Type B pancreatic cell (in vitro differentiated cells): ENCODE measurements around the gene KLHL35. TPM values are rescaled to one million over a fixed set of nuclear protein-coding genes. Genes with fewer than 3 reads are reported as not detected.

Experiments used
- DNase-seq: peaks from one replicate; pipeline ENCODE4 v3.0.0; 2021; ENCODE audit warnings: mixed read lengths; ENCODE audit not compliant: unreplicated experiment; ENCODE audit errors: extremely low spot score
- H3K27ac Mint-ChIP-seq: 2 replicates; pipeline ENCODE4 v1.8.0; 2021; ENCODE audit warnings: mild to moderate bottlenecking, mixed read lengths
- H3K27me3 Mint-ChIP-seq: 2 replicates; pipeline ENCODE4 v1.8.0; 2021; ENCODE audit warnings: mixed read lengths
- H3K36me3 Mint-ChIP-seq: 2 replicates; pipeline ENCODE4 v1.8.0; 2021; ENCODE audit warnings: mixed read lengths
- H3K4me1 Mint-ChIP-seq: one replicate; pipeline ENCODE4 v1.8.0; 2021; ENCODE audit warnings: mixed read lengths; ENCODE audit not compliant: unreplicated experiment
- H3K4me3 Mint-ChIP-seq: 2 replicates; pipeline ENCODE4 v1.8.0; 2021; ENCODE audit warnings: mild to moderate bottlenecking, mixed read lengths
- H3K9me3 Mint-ChIP-seq: 2 replicates; pipeline ENCODE4 v1.8.0; 2021; ENCODE audit warnings: mixed read lengths
- total RNA-seq: library from RNA; stranded (reverse); gene quantifications from 2 replicates; pipeline ENCODE4 v1.2.1, GENCODE V29; 2021; ENCODE audit warnings: low replicate concordance
- TF ChIP-seq, protein P1 (sequence below): fragments of 200-600 bp; sonication (generic); conservative IDR thresholded peaks from 2 replicates; pipeline ENCODE4 v1.5.0; 2021; ENCODE audit warnings: antibody characterized with exemption, mild to moderate bottlenecking

KLHL35 gene
- total RNA-seq, 1 donor from 2014 or later: 1.6 TPM

DNA sequence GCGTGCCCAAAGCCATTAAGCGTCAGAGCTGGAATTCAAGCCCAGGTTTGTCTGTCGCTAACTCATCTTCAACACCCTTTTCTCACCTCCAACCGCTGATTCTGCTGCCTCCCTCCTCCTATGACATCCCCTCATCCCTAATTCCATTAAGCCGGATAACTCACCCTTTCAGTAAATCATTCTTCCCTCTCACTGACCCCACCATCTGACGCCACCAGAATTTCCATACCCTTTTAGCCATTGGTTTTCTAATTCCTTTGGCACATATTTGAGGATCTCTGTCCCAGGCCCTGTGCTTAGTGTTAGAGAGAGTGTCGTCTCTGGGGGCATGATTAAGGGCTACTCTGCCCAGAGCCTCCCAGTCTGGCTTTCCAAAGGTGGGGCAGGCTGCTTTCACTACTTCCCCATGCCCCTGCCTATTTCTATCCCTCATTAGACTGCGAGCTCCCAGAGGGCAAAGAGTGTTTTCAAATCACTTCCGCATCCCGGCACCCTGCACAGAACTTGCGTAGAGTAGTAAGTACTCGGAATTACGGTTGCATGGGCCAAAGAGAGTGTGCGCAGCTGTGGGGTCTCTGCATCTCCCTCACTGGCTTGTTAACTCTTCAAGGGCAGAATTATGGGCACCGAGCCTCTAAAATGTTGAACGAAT is 3.9 kb downstream of the KLHL35 start:
- no peak for DNase-seq
- H3K27me3 Mint-ChIP-seq: peaks cover 57% of the 10 kb centered on the region
- H3K4me3 Mint-ChIP-seq: peak overlapping the region; percentile 80
- TF ChIP-seq, protein P1, sequence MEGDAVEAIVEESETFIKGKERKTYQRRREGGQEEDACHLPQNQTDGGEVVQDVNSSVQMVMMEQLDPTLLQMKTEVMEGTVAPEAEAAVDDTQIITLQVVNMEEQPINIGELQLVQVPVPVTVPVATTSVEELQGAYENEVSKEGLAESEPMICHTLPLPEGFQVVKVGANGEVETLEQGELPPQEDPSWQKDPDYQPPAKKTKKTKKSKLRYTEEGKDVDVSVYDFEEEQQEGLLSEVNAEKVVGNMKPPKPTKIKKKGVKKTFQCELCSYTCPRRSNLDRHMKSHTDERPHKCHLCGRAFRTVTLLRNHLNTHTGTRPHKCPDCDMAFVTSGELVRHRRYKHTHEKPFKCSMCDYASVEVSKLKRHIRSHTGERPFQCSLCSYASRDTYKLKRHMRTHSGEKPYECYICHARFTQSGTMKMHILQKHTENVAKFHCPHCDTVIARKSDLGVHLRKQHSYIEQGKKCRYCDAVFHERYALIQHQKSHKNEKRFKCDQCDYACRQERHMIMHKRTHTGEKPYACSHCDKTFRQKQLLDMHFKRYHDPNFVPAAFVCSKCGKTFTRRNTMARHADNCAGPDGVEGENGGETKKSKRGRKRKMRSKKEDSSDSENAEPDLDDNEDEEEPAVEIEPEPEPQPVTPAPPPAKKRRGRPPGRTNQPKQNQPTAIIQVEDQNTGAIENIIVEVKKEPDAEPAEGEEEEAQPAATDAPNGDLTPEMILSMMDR: no peak
- H3K9me3 Mint-ChIP-seq: peaks cover 7% of the 10 kb centered on the region
- H3K36me3 Mint-ChIP-seq: peaks cover 14% of the 10 kb centered on the region
- H3K27ac Mint-ChIP-seq: peak overlapping the region; percentile 65
- peaks cover 14% of the 10 kb centered on the region for H3K4me1 Mint-ChIP-seq

DNA sequence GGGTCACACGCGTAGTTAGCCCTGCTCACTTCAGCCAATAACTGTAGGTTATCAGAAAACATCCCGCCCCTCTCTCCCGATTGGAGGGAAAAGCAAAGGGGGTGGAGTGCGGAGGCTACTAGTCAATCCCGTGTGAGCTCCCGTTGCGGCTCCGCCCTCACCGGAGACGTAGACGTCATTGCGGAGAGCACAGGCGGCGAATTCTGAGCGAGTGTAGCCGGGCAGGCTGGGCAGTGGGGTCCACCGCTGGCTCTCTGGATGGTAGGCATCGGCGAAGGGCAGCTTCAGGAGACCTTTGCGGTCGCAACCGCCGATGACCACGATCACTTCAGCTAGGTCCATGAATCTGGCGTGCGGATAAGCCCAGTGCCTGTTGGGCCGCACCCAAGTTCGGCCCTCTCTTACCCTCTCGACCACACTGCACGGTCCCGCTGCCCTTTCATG is 4.7 kb downstream of the KLHL35 start:
- DNase-seq: no peak
- Mint-ChIP-seq H3K27me3 (peaks cover 52% of the 10 kb centered on the region), H3K4me1 (peaks cover 14% of the 10 kb centered on the region)

DNA sequence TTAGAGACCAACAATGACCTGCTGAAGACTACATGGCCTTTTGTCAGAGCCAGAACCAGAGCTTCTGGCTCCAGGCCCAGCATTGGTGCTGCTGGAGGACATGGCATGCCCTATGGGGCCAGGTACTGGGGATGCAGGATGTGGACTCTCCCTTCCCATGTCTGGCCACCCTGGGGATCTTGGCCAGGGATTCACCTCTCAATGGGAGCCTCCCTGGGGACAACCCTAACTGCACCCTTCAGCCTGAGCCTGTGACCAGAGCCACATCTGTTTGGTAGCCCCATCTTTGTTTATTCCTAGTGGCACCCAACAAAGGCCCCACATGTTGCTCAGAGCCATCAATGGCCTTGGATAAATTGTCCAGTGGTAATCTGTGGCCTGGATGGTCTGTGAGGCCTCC is 5.8 kb downstream of the KLHL35 start:
- TF ChIP-seq, protein P1: no peak
- Mint-ChIP-seq H3K27ac (no peak overlapping the region), H3K27me3 (peaks cover 41% of the 10 kb centered on the region), H3K4me3 (no peak overlapping the region), H3K36me3 (peaks cover 14% of the 10 kb centered on the region), H3K4me1 (peaks cover 14% of the 10 kb centered on the region), H3K9me3 (peaks cover 7% of the 10 kb centered on the region)
- no peak for DNase-seq

More for the DNA sequence above, 4.7 kb downstream of the KLHL35 start:
- TF ChIP-seq, protein P1: no peak
- Mint-ChIP-seq H3K27ac (no peak overlapping the region), H3K9me3 (peaks cover 7% of the 10 kb centered on the region), H3K36me3 (peaks cover 14% of the 10 kb centered on the region), H3K4me3 (peak overlapping the region; percentile 72)

DNA sequence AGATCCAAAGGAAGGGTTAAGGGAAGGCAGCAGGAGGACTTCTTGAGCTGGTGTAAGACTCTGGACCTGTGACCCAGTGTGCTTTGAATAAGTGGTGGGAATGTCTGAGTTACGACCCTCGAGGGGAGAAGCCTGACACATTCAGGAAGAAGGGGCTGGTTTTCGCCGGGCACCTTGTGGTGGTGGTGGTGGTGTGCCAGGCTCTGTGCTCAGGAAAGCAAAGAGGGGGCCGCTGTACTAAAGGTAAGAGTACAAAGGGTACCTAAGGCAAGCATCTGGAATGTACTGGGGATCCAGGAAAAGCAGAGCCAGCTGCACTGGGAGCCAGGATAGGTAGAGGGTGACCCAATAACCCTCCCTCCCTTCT is 6.3 kb downstream of the KLHL35 start:
- Mint-ChIP-seq H3K36me3 (peaks cover 17% of the 10 kb centered on the region), H3K4me1 (peaks cover 14% of the 10 kb centered on the region), H3K27me3 (peaks cover 36% of the 10 kb centered on the region), H3K4me3 (no peak overlapping the region), H3K27ac (no peak overlapping the region), H3K9me3 (peaks cover 7% of the 10 kb centered on the region)
- TF ChIP-seq, protein P1: no peak
- DNase-seq: no peak

DNA sequence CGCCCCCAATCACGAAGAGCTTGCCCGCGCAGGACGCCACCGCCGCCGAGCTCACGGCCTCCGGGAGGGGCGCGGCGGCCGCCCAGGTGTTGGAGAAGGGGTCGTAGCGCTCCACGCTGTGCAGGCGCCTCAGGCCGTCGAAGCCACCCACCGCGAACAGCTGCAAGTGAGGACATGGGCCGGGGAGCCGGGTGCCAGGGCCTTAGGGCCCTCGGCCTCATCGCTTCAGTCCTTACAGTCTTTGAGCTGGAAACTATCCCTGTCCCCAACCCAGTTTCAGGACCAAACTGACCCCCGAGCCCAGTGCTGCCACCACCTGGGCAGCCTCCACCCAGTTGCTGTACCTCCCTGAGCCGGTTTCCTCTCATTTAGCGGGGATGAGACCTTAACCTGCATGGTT is 7.6 kb downstream of the KLHL35 start:
- Mint-ChIP-seq H3K36me3 (peaks cover 17% of the 10 kb centered on the region), H3K4me3 (no peak overlapping the region), H3K27me3 (peaks cover 23% of the 10 kb centered on the region), H3K27ac (no peak overlapping the region), H3K9me3 (peaks cover 7% of the 10 kb centered on the region), H3K4me1 (peaks cover 19% of the 10 kb centered on the region)
- no peak for DNase-seq
- TF ChIP-seq, protein P1: peak; percentile 26
